GM06990 (cell line): ENCODE results near the gene UBE2O.
A peak's percentile ranks its signal among the peaks of the same experiment; 100 is the strongest.

Source experiments
- DNase-seq: peaks from one replicate; pipeline ENCODE4 v3.0.0-alpha.2; 2011; ENCODE audit not compliant: insufficient read length; ENCODE audit errors: extremely low read depth
- H3K27me3 ChIP-seq: replicated peaks from 2 replicates; pipeline ENCODE4 v1.6.0; 2011; ENCODE audit warnings: low read length; ENCODE audit not compliant: control insufficient read depth, insufficient read depth
- H3K36me3 ChIP-seq: 2 replicates; pipeline ENCODE4 v1.5.1; 2011; ENCODE audit warnings: low read length; ENCODE audit not compliant: control insufficient read depth, insufficient read depth
- H3K4me3 ChIP-seq: replicated peaks from 2 replicates; pipeline ENCODE4 v1.5.1; 2011; ENCODE audit warnings: low read depth, mild to moderate bottlenecking, control low read depth, low read length
- TF ChIP-seq, protein P1 (sequence below): IDR thresholded peaks from 2 replicates; pipeline ENCODE4 v1.5.1; 2011; ENCODE audit warnings: low read length, control low read depth, mild to moderate bottlenecking, inconsistent platforms; ENCODE audit not compliant: insufficient read depth, poor library complexity, severe bottlenecking

The UBE2O gene

DNA sequence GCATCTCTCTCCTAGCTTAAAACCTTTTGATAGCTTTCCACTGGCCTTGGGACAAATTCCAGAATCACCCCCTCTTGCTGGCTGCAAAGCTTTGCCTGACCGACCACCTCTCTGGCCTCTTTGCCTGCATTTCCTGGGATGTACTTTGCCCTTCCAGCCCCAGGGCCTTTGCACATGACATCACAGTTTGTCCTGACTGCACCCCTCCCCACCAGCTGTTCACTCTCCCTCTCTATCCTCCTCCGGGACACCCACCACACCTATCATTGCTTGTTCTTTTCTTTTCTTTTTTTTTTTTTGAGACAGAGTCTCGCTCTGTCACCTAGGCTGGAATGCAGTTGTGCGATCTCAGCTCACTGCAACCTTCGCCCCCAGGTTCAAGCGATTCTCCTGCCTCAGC, 22.4 kb upstream of the UBE2O start:
- TF ChIP-seq, protein P1, sequence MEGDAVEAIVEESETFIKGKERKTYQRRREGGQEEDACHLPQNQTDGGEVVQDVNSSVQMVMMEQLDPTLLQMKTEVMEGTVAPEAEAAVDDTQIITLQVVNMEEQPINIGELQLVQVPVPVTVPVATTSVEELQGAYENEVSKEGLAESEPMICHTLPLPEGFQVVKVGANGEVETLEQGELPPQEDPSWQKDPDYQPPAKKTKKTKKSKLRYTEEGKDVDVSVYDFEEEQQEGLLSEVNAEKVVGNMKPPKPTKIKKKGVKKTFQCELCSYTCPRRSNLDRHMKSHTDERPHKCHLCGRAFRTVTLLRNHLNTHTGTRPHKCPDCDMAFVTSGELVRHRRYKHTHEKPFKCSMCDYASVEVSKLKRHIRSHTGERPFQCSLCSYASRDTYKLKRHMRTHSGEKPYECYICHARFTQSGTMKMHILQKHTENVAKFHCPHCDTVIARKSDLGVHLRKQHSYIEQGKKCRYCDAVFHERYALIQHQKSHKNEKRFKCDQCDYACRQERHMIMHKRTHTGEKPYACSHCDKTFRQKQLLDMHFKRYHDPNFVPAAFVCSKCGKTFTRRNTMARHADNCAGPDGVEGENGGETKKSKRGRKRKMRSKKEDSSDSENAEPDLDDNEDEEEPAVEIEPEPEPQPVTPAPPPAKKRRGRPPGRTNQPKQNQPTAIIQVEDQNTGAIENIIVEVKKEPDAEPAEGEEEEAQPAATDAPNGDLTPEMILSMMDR = no peak
- no peak overlapping the region for H3K4me3 ChIP-seq
- no peaks in the 10 kb centered on the region for H3K27me3 ChIP-seq
- H3K36me3 ChIP-seq = peaks cover 58% of the 10 kb centered on the region
- no peak for DNase-seq

DNA sequence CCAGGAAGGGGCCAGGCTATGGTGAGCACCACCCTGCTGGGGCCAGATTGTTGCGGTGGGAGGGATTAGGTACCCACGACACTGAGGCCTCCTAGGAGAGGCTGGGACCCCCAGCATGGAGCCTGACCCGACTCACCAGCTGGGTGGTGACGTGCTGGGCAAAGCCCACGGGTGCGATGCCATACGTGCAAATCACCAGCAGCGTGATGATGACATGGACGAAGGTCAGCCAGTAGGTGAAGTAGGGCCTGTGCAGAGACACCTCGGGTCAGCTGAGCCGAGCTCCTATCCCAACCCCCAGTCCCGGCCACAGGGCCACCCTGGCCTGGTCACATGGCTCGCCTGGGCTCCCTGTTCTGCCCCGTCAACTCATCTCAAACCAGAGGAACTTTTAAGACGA, 21.9 kb upstream of the UBE2O start:
- H3K27me3 ChIP-seq = no peaks in the 10 kb centered on the region
- TF ChIP-seq, protein P1 = no peak
- H3K4me3 ChIP-seq = no peak overlapping the region
- DNase-seq = no peak
- peaks cover 59% of the 10 kb centered on the region for H3K36me3 ChIP-seq

DNA sequence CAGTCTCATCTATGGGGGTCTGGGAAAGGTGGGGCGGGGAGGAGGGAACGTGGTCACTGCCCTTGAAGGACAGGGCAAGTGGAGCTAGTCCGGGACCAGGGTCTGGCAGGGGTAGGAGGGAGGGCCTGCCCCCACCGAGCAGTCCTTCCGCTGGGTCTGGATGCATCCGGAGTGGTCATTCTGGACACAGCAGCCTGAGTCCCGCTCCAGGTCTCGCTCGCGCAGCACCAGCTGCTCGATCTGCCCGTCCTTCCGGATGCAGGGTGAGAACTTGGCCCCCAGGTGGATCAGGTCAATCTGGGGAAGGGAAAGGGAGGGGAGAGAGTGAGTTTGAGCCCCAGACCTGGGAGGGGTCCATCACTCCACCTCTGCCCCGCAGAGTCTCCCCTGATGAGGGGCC, 21.3 kb upstream of the UBE2O start:
- no peak overlapping the region for H3K4me3 ChIP-seq
- no peak for DNase-seq
- TF ChIP-seq, protein P1 = no peak
- peaks cover 55% of the 10 kb centered on the region for H3K36me3 ChIP-seq
- no peaks in the 10 kb centered on the region for H3K27me3 ChIP-seq

DNA sequence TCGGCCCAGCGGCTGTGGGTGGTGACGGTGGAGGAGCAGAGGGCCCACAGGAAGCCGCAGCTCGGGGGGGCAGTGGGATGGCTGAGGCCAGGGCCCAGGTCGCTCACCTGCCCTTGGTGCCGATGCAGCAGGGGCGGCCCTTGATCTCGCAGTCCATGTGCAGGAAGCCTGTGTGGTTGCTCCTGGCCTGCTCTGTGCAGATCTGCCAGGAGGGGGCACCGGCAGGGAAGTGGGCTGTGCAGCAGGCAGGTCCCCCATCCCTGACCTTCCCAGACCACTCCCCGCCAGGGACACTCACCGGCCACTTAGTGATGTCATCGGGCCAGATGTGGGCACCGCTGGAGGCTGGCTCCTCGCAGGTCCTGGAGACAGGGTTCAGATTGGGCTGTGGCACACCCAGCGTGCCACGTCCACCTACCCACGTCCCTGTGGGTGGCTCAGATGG, 20.6 kb upstream of the UBE2O start:
- Histone ChIP-seq H3K27me3 (no peaks in the 10 kb centered on the region), H3K36me3 (peaks cover 50% of the 10 kb centered on the region), H3K4me3 (no peak overlapping the region)
- TF ChIP-seq, protein P1 = peak; percentile 56
- no peak for DNase-seq

DNA sequence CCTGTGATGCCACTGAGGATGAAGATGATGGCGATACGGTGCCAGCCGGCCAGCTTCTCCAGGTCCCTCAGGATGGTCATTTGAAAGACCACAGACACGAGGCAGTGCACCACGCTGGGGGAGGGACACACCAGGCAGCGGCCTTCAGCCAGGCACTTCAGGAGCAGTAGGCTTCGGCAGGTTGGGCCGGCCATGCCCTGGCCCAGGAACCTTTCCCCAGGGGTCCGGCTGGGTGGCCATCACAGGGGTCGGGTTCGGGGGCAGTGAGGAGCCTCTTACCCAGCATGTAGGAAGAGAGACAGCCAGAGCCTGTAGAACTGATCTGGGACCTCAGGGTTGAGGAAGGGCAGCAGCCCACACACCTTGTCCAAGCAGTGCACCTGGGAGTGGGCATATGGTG, 19.8 kb upstream of the UBE2O start:
- H3K4me3 ChIP-seq = no peak overlapping the region
- peaks cover 43% of the 10 kb centered on the region for H3K36me3 ChIP-seq
- DNase-seq = no peak
- TF ChIP-seq, protein P1 = no peak
- H3K27me3 ChIP-seq = no peaks in the 10 kb centered on the region

DNA sequence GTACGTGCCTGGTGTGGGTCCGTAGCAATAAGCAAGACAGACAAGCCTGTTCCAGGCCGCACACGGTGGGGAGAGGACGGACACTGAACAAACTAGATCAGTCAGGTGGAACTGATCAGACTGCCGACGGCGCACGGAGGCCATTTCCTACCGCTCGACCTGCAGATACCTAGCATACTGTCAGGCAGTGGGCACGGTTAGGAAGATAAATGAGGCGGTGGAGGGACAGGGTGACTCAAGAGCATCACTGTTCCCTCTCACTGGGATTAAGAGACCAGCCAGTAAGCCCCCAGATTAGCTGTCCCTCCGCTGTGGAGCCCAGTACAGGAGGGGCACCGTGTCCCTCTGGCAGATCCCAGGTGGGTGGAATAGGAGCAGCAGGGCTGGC, 19.3 kb upstream of the UBE2O start:
- Histone ChIP-seq H3K4me3 (no peak overlapping the region), H3K36me3 (peaks cover 40% of the 10 kb centered on the region), H3K27me3 (no peaks in the 10 kb centered on the region)
- DNase-seq = no peak
- TF ChIP-seq, protein P1 = no peak
